Measurements from ENCODE around the gene KCNA10. TPM values are rescaled to one million over a fixed set of nuclear protein-coding genes. Genes with fewer than 3 reads are reported as not detected.

The KCNA10 gene
- total and polyA plus RNA-seq, 10 donors, result 0.28 TPM; not detected in 9

DNA sequence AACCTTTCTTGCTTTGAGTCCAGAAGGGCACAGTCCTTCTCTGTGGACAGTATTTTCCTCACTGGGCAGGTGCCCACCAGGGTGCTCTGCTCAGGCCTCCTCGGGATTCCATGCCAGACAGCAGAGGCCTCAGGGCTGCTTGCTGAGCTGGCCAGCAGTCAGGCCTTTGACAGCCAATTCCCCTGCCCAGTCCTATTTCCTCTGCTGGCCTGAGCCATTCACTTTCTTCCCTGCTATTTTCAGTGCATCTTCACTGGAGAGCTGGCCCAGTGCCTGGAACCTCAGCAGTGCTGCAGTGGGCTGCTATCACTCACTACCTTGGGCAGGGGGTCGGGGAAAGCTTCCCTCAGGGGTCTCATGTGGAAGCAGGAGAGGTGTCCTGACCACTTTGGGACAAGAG lies 33.2 kb downstream of the KCNA10 start:
- TF ChIP-seq, protein P1, sequence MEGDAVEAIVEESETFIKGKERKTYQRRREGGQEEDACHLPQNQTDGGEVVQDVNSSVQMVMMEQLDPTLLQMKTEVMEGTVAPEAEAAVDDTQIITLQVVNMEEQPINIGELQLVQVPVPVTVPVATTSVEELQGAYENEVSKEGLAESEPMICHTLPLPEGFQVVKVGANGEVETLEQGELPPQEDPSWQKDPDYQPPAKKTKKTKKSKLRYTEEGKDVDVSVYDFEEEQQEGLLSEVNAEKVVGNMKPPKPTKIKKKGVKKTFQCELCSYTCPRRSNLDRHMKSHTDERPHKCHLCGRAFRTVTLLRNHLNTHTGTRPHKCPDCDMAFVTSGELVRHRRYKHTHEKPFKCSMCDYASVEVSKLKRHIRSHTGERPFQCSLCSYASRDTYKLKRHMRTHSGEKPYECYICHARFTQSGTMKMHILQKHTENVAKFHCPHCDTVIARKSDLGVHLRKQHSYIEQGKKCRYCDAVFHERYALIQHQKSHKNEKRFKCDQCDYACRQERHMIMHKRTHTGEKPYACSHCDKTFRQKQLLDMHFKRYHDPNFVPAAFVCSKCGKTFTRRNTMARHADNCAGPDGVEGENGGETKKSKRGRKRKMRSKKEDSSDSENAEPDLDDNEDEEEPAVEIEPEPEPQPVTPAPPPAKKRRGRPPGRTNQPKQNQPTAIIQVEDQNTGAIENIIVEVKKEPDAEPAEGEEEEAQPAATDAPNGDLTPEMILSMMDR (IDR thresholded peaks at IDR 0.05 in 8 of 11, conservative IDR thresholded peaks at IDR 0.05 in 3 of 11), result no peak
- no peak overlapping the region for H3K4me3 ChIP-seq
- intact Hi-C loops (cut with DNase I; ENCODE audit: low total_unique reads), result no loop called here
- 47 to 81% (median 49%) methylated on average over 2 of the region's 2 CpGs for WGBS, 5 donors
- no peak for DNase-seq
- H3K9me3 ChIP-seq, result no peaks in the 10 kb centered on the region
- H3K36me3 ChIP-seq, result no peaks in the 10 kb centered on the region
- H3K27ac ChIP-seq, result no peak overlapping the region
- peaks cover 0 to 28% (median 0%) of the 10 kb centered on the region in 7 donors for H3K27me3 ChIP-seq (replicated peaks in 1 of 7)
- peaks cover 0 to 18% (median 3%) of the 10 kb centered on the region in 6 donors for H3K4me1 ChIP-seq

DNA sequence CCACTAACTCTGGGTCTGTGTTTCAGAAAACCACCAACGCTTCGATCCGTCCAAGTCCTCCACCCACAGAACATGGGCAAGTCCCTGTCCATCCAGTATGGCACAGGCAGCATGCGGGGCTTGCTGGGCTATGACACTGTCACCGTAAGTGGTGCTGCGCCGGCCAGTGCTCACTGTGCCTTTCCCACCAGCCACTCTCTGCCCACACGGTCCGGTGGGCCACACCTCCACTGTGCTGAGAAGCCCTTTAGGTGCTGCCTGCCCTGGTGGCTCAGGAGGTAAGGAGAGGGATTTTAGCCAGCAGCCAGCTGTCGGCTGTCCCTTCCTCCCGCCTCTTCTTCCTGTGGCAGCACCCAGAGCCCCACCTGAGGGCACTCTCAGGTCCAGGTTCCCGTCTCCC lies 34.2 kb downstream of the KCNA10 start:
- Histone ChIP-seq H3K27ac (no peak overlapping the region), H3K9me3 (no peaks in the 10 kb centered on the region), H3K36me3 (no peaks in the 10 kb centered on the region), H3K4me3 (no peak overlapping the region), H3K4me1 (peaks cover 0 to 18% (median 3%) of the 10 kb centered on the region in 6 donors), H3K27me3 (replicated peaks in 1 of 7) (peaks cover 0 to 28% (median 0%) of the 10 kb centered on the region in 7 donors)
- no peak for DNase-seq
- TF ChIP-seq, protein P1 (IDR thresholded peaks at IDR 0.05 in 8 of 11, conservative IDR thresholded peaks at IDR 0.05 in 3 of 11), result no peak
- no peak for TF ChIP-seq POLR2A (IDR thresholded peaks at IDR 0.05)
- TF ChIP-seq POLR2AphosphoS5 (IDR thresholded peaks at IDR 0.05), result no peak
- 86 to 95% (median 88%) methylated on average over 5 to 12 of the region's 12 CpGs for WGBS, 5 donors
- intact Hi-C loops (cut with DNase I; ENCODE audit: low total_unique reads), result no loop called here

DNA sequence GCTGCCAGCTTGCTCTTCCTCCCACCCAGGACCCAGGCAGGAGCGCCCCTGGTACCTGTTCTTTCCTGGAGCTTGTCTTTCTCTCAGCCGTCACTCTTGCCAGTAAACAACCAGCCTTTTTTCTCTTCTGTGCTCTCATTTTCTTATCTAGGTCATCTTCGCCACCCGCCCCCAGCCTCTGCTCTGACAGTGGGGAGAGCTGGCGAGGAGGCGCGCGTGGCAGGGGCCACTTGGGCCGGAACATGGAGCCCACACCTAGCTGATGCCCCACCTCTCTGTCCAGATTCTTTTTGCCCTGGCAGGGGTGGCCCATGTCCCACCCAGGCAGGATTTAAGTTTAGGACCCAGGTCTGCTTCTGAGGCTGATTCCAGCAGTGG lies 35.7 kb downstream of the KCNA10 start:
- no peak overlapping the region for H3K4me3 ChIP-seq
- no peaks in the 10 kb centered on the region for H3K36me3 ChIP-seq
- DNase-seq, result no peak
- WGBS, 5 donors, result 75 to 87% (median 83%) methylated on average over 9 of the region's 9 CpGs
- no peak for TF ChIP-seq POLR2A (IDR thresholded peaks at IDR 0.05)
- TF ChIP-seq, protein P1 (IDR thresholded peaks at IDR 0.05 in 8 of 11, conservative IDR thresholded peaks at IDR 0.05 in 3 of 11), result no peak
- TF ChIP-seq POLR2AphosphoS5 (IDR thresholded peaks at IDR 0.05), result no peak
- no peaks in the 10 kb centered on the region for H3K9me3 ChIP-seq
- H3K4me1 ChIP-seq, result peaks cover 0 to 18% (median 3%) of the 10 kb centered on the region in 6 donors
- no peak overlapping the region for H3K27ac ChIP-seq
- H3K27me3 ChIP-seq (replicated peaks in 1 of 7), result peaks cover 0 to 28% (median 0%) of the 10 kb centered on the region in 7 donors
- intact Hi-C loops (cut with DNase I; ENCODE audit: low total_unique reads), result no loop called here

DNA sequence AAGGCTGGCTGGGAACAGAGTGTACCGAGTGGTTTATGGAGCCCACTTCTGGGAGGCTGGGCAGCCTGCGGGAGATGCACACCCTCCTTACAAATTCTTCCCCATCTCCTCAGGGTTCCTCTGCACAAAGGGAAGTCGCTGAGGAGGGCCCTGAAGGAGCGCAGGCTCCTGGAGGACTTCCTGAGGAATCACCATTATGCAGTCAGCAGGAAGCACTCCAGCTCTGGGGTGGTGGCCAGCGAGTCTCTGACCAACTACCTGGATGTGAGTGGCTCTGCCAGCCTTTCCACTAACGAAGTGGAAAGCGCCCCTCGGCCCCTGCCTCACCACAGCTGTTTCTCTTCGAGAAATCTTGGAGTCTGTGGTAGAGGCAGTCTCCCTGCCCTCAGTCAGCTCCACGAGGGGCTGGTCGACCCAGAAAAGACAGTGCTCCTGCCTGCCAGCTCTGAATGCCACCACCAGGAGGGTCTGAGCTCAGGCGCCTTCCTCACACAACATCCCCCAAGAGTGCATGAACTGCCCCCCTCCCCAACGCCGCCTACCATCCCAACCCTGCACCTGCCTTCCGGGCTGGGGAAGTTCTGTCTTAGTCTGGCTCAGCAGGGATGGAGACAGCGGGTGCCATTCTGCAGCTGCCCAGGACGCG lies 36.2 kb downstream of the KCNA10 start:
- 31 to 50% (median 42%) methylated on average over 11 to 18 of the region's 18 CpGs for WGBS, 5 donors

More for the DNA sequence above, 36.2 kb downstream of the KCNA10 start:
- no peak overlapping the region for H3K4me3 ChIP-seq
- TF ChIP-seq, protein P1 (IDR thresholded peaks at IDR 0.05 in 8 of 11, conservative IDR thresholded peaks at IDR 0.05 in 3 of 11), result no peak
- no peak for TF ChIP-seq POLR2A (IDR thresholded peaks at IDR 0.05)
- TF ChIP-seq POLR2AphosphoS5 (IDR thresholded peaks at IDR 0.05), result no peak
- no peak overlapping the region for H3K27ac ChIP-seq
- no peaks in the 10 kb centered on the region for H3K36me3 ChIP-seq
- no peak for DNase-seq
- no peaks in the 10 kb centered on the region for H3K9me3 ChIP-seq
- intact Hi-C loops (cut with DNase I; ENCODE audit: low total_unique reads), result no loop called here
- peaks cover 0 to 18% (median 3%) of the 10 kb centered on the region in 6 donors for H3K4me1 ChIP-seq
- peaks cover 0 to 28% (median 0%) of the 10 kb centered on the region in 7 donors for H3K27me3 ChIP-seq (replicated peaks in 1 of 7)
